GM11168 (cell line): ENCODE measurements around the gene ABCA8.
"Not testable (repeated sequence)": the region's sequence is repeated elsewhere in the genome, so short reads cannot be mapped to it uniquely, and the experiment has no call there.

Experiments used
- in situ Hi-C: fragments of 300-500 bp; cut with MboI; formaldehyde crosslinking; loops from one replicate; pipeline ENCODE4 v1.12.0; 2022; ENCODE audit warnings: low sequenced_read_pairs; ENCODE audit not compliant: unreplicated experiment

ABCA8 gene

GRCh38 chr17:68835071-68835470, 120.1 kb downstream of the ABCA8 start:
- in situ Hi-C loops, result no loop called here

GRCh38 chr17:68834328-68834836, 120.8 kb downstream of the ABCA8 start:
- in situ Hi-C loops, result no loop called here

- in situ Hi-C loops, result no loop called here
Measured at GRCh38 chr17:68832109-68832802, 122.9 kb downstream of the ABCA8 start.

- in situ Hi-C loops, result no loop called here
Measured at GRCh38 chr17:68831170-68831569, 124.0 kb downstream of the ABCA8 start.

- in situ Hi-C loops, result no loop called here
Measured at GRCh38 chr17:68830313-68830712, 124.9 kb downstream of the ABCA8 start.

- in situ Hi-C loops, result no loop called here
Measured at GRCh38 chr17:68829211-68829610, 126.0 kb downstream of the ABCA8 start.

- in situ Hi-C loops, result no loop called here
Measured at GRCh38 chr17:68824707-68825106, 130.5 kb downstream of the ABCA8 start.

GRCh38 chr17:68824185-68824584, 131.0 kb downstream of the ABCA8 start:
- in situ Hi-C loops, result not testable (repeated sequence)

- in situ Hi-C loops, result no loop called here
Measured at GRCh38 chr17:68822719-68823289, 132.4 kb downstream of the ABCA8 start.

- in situ Hi-C loops, result no loop called here
Measured at GRCh38 chr17:68821860-68822696, 133.1 kb downstream of the ABCA8 start.

GRCh38 chr17:68820825-68821481, 134.2 kb downstream of the ABCA8 start:
- in situ Hi-C loops, result no loop called here

GRCh38 chr17:68820476-68820824, 134.7 kb downstream of the ABCA8 start:
- in situ Hi-C loops, result no loop called here

GRCh38 chr17:68819465-68819864, 135.7 kb downstream of the ABCA8 start:
- in situ Hi-C loops, result no loop called here
